Panc1 (cell line): ENCODE measurements around the gene PITPNB.

Source experiments
- POLR2AphosphoS5 ChIP-seq: IDR thresholded peaks from 2 replicates; pipeline ENCODE4 v1.6.1; 2012; ENCODE audit warnings: mild to moderate bottlenecking, low read depth, low read length, moderate library complexity
- REST ChIP-seq, 2 experiments: IDR thresholded peaks; 2 replicates each; pipeline ENCODE4 v1.6.1; 2011 to 2012; ENCODE audit warnings: low read depth in 2 of 2, control low read depth in 1 of 2, low read length in 1 of 2, mild to moderate bottlenecking in 1 of 2, moderate library complexity in 1 of 2; ENCODE audit not compliant: insufficient read depth in 1 of 2
- SIN3A ChIP-seq: IDR thresholded peaks from 2 replicates; pipeline ENCODE4 v1.6.1; 2012; ENCODE audit warnings: low read depth, mild to moderate bottlenecking, low read length, moderate library complexity, borderline replicate concordance; ENCODE audit not compliant: insufficient read depth
- TCF7L2 ChIP-seq: IDR thresholded peaks from 2 replicates; pipeline ENCODE4 v1.6.1; 2011; ENCODE audit warnings: mild to moderate bottlenecking, low read depth, low read length, inconsistent platforms
- TF ChIP-seq, protein P1 (sequence below): fragments of 450-650 bp; IDR thresholded peaks from 2 replicates; pipeline ENCODE4 v1.5.1; 2017; ENCODE audit warnings: mild to moderate bottlenecking

DNA sequence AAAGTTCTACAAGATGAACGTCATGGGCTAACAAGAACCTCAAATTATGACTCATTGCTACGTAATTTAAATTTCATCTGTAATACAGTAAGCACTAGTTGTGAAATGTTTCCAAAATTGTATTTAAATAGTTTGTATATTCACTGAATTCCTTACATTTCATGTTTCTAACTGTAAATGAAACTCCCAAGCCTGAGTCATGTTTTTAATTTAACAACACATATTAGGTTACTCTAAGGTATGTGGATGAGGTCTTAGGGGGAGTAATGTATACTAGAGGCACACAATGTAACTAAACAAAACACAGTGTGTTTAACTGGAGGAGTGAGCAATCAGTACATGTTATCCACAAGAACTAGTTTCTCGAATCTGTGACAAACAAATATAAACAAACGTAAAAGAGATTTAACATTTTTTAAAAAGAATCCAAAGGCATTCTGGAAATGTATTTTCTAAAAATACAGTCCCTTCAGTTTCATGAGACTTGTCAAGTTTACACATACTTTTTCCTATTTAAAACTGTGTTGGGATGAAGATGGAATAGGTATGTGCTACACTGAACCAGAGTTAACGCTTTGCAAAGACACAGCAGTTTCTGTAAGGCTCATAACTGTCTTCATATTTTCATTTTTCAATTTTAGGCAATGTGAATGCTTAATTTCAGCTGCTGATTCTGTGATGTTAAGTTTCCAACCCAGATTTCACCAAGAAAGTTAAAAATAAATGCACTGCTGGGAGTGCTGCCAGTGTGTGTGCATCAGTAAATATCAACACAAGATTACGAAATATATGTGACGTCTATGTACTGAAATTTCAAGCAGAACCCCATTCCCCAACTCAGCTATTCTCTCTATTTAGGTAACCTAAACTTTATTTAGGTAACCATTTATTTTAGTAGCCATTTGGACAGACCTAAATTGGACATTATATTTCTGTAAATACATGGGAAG, 52.6 kb downstream of the PITPNB start:
- TF ChIP-seq POLR2AphosphoS5 (no peak), REST (IDR thresholded peaks at IDR 0.05; ENCODE audit: insufficient read depth in 1 of 2, low read depth in 2 of 2, low read length in 1 of 2) (no peak), TCF7L2 (no peak), SIN3A (no peak)
- TF ChIP-seq, protein P1, sequence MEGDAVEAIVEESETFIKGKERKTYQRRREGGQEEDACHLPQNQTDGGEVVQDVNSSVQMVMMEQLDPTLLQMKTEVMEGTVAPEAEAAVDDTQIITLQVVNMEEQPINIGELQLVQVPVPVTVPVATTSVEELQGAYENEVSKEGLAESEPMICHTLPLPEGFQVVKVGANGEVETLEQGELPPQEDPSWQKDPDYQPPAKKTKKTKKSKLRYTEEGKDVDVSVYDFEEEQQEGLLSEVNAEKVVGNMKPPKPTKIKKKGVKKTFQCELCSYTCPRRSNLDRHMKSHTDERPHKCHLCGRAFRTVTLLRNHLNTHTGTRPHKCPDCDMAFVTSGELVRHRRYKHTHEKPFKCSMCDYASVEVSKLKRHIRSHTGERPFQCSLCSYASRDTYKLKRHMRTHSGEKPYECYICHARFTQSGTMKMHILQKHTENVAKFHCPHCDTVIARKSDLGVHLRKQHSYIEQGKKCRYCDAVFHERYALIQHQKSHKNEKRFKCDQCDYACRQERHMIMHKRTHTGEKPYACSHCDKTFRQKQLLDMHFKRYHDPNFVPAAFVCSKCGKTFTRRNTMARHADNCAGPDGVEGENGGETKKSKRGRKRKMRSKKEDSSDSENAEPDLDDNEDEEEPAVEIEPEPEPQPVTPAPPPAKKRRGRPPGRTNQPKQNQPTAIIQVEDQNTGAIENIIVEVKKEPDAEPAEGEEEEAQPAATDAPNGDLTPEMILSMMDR, result no peak
